COLO829 (cell line): ENCODE results near the gene AADAT.

Source experiments
- DNase-seq: peaks from one replicate; pipeline ENCODE4 v3.0.0; 2012; ENCODE audit warnings: low spot score

AADAT gene

DNA sequence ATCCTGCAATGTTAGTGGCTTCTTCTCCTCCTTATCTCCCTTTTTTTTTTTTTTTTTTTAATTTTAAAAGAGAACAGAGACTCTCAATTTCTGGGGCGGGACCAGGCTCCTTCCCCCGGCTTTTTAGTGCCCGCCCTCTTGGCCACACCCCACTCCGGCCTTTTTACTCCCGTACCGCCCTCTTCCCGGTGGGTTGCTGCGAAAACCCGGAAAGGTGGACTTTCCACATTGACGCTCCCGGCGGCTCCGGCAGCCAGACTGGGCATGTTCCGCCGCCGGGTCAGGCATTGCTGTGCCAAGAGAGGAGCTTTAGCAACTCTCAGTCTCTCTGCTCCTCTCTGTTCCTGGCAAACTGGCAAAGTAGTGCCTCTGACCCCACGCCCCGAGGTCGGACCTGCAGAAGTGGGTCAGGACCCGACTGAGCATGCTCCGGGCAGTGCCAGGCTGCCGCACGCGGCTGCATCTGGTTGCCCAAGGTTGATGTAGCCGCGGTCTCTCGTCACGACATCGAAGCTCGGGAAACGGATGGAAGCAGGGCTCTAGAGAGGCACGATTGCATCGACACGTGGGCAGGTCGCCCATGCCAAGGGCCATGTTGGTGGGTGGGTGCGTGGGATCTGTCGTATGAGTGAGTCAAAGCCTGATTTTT is 62.5 kb downstream of the AADAT start:
- DNase-seq = peak; percentile 96

DNA sequence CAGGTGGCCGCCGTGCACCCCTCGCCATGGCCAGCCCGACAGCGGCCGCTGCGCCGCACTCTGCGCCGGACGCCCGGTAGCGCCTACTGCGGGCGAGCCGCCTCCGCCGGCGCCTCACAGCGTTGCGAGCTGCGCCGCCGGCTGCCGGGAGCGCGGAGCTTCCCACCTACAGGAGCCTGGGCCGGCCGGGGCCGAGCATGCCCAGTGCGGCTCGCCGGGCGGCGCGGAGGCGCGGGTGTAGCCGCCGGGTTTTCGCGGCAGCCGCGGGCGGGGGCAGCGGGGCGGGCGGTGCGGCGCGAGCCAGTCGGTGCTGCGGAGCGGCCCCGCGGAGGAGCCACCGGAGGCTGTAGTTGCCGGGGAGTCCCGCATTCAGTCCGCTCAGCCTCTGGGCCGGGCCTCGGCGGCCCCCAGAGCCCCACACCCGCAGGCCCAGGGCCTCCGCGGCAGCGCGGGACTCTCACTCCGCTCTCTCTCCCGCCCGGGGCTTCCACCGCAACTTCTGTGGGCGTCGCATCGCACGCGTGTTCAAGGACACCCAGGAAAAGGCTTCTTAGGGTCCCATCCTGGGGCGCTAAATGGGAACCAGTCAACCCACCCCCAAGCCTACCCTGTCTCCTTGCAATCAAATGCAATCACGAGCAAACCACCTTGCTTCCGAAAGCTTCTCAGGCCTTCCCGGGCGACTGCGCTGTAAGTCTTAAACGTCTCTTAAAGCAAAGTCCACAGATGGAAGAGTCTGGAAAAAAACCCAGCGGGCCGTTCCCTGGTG is 63.3 kb downstream of the AADAT start, which contains the start of gene MFAP3L:
Gene MFAP3L, minus strand, starts transcription at position 143 of the 769 bp plus-strand sequence. CDS start 20,518 bp downstream, outside the sequence.
- DNase-seq = peak; percentile 82

DNA sequence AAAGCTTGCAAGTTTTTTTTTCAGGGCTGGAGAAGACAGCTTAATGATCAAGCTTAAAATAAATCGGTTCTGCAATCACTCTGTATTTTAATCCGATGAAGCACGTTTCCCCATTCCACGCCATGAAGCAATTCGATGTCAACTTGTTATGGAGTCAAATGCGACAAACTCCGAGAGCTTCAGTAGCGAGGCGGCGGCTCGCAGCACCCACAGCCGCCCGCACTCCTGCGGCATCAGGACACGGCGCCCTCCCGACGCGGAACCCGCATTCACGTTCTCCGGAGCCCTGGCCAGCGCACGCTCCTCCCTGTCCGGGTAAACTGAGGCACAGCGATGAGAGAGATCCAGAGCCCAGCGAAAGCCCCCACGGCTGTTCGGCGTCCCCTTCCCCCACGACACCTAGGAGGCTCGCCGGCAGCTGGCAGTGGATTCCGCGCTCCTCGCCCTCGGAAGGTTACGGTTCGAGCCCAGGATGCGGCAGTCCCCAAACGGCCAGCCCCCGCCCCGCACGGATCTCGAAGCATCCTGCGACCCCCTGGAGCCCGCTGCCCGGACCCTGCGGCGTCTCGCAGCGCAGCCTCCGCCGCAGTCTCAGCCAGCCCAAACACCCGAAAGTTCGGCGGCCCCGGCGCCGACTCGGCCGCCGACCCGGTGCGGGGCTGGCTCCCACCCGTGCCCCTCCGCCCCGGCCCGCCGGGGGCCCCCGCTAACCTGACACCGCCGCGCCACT is 64.1 kb downstream of the AADAT start:
- no peak for DNase-seq

DNA sequence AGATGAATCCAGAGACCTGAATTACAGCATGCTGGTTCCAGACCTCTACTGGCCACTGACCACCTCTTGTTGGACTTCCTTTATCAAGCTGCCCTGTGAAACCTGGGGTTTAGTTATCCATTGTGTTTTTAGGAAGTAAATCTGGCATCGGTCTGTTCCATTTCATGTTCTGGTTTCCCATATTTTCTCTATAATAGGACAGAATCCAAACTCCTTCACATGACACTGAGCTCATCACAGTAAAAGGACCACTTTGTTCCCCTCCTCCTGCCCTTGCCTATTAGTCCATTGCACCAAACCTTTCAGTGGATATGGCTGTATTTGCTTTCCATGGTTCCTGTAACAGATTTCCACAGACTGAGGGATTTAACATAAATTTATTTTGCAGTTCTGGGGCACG is 67.5 kb downstream of the AADAT start:
- peak; percentile 54 for DNase-seq

DNA sequence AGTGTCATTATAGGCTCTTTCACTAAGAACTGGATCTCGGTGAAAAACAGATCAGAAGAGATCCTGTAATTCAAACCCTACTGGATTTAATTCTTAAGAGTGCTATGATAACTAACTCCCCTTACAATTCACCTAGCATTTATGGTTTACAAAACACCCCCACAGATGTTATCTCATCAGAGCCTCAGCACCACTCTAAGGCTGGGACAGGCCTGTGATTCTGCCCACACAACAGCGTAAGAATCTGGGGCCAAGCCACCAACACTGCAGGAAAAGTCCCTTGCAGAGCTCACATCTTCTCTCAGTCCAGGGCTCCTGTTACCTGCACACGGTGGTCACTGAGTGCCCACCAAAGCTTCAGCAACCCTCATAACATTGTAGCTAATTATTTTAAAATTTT is 72.5 kb downstream of the AADAT start:
- DNase-seq = no peak

DNA sequence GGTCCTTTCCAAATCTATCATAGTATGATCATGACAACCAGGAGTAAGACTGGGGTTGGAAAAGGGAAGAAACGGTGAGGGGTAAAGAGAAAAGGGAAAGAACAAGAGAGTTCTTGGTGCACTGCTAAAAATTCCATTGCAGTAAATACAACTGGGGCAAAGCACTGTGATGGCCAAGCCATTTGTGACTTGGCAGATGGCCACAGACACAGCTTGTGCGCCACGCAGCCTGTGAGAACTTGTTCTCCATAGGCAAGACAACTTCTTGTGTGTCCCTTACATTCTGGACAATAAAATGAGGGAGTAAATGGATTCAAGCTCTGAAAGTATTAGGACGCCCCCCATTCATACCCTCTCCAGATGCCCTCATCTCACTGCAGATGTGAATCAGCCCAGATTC is 74.5 kb downstream of the AADAT start:
- DNase-seq = no peak

DNA sequence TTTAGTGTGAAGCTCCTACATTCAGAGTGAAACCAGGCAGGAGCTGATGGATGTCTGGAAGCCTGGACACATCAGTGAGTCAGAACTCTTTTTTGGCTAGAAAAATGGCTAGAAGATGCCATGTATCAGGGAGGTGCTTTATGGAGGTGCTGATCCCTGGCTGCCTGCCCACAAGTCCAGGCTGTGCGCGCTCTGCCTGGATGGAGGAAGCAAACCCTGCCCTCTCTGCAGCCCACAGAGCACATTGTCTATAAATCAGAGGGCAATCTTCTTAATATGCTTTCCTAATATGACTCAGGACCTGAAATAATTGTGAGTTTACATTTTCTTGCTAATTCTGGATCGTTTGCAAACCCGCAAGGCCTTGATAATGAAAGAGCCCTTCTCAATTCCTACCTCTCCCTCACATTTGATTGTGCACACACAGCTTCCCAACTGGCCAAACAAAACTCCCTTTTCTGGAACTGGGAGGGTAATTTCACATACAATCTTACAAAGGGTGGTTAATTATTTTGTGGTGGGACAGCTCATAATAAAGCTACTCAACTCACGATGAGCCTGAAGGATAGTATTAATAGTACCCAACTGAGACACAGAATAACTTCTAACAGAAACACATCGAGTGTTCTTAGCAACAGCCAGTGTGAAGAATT is 75.3 kb downstream of the AADAT start:
- DNase-seq = peak; percentile 81

DNA sequence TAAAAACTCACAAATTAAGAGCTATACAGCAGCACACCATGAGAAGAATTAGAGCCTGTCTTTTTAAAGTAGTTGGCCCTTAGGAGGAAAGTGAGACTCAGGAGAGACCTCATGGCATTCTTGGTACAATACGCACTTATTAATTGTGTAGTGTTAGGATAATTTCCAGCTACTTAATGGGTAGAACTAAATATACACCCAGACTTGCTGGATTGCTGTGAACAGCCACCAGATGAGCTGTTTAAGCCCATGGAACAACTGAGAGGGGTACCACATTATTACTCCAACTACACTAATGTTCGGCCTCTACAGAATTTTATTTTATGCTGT is 77.2 kb downstream of the AADAT start:
- DNase-seq = no peak

DNA sequence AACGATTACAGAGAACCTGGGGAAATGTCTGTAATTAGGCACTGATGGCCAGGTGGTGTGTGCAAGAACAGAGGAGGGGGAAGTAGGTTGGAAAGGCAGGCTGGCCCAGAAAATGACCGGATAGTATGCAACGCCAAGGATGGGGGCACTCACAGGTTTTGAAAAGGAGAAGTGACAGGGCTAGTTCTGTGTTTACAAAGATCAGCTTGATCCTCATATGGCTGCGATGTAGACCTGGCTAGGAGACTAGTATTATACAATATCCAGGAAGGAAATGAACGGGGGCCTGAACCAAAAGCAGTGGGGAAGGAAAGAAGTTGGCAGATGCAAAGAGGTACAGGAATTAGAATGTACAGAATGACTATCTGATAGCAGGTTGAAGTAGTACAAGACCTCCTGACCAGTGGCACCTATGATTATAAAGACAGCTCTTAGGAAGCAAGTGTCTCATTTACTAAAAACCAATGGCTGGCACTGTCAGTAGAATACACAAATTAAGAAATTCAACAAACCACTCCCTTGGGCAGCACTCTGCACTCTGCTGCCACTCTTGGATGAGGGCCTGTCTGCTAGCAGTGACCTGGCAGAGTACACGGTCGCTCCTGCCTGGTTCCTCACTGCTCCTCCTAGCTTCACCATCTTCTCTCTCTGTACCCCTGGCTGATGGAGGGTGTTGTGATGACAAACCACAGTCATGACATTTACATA is 77.7 kb downstream of the AADAT start:
- DNase-seq = no peak
